Nephron (organoid): ENCODE data around the gene RPLP1.
A peak's percentile ranks its signal among the peaks of the same experiment; 100 is the strongest.
"Not testable (repeated sequence)": the region's sequence is repeated elsewhere in the genome, so short reads cannot be mapped to it uniquely, and the experiment has no call there.

Source experiments
- H3K27ac Mint-ChIP-seq, 3 experiments: 2 replicates each; pipeline ENCODE4 v1.8.0; 2020; ENCODE audit warnings: mixed read lengths in 3 of 3, mild to moderate bottlenecking in 2 of 3, moderate library complexity in 1 of 3
- H3K27me3 Mint-ChIP-seq: 2 replicates; pipeline ENCODE4 v1.8.0; 2021; ENCODE audit warnings: low read depth, mild to moderate bottlenecking, moderate library complexity, mixed read lengths
- H3K36me3 Mint-ChIP-seq: 2 replicates; pipeline ENCODE4 v1.8.0; 2020; ENCODE audit warnings: low read depth, mixed read lengths
- H3K4me1 Mint-ChIP-seq: 2 replicates; pipeline ENCODE4 v1.8.0; 2020; ENCODE audit warnings: mixed read lengths
- H3K4me3 Mint-ChIP-seq, 3 experiments: 2 replicates each; pipeline ENCODE4 v1.8.0; 2020; ENCODE audit warnings: mild to moderate bottlenecking in 3 of 3, mixed read lengths in 3 of 3, moderate library complexity in 2 of 3
- H3K9me3 Mint-ChIP-seq: 2 replicates; pipeline ENCODE4 v1.8.0; 2020; ENCODE audit warnings: mixed read lengths
- CTCF ChIP-seq, 3 experiments: fragments of 200-600 bp; sonication (generic); IDR thresholded peaks; one replicate each; pipeline ENCODE4 v1.5.0; 2021; ENCODE audit warnings: antibody characterized with exemption in 3 of 3; ENCODE audit not compliant: unreplicated experiment in 3 of 3

RPLP1 gene

GRCh38 chr15:69443032-69443611, 9.5 kb upstream of the RPLP1 start:
- Mint-ChIP-seq H3K36me3 (peaks cover 44% of the 10 kb centered on the region), H3K27me3 (no peaks in the 10 kb centered on the region), H3K27ac (no peak overlapping the region), H3K4me1 (no peaks in the 10 kb centered on the region), H3K9me3 (no peaks in the 10 kb centered on the region), H3K4me3 (no peak overlapping the region)
- TF ChIP-seq CTCF (IDR thresholded peaks at IDR 0.05; ENCODE audit: unreplicated experiment in 3 of 3), result no peak

- no peak for TF ChIP-seq CTCF (IDR thresholded peaks at IDR 0.05; ENCODE audit: unreplicated experiment in 3 of 3)
- H3K36me3 Mint-ChIP-seq, result peaks cover 38% of the 10 kb centered on the region
- no peaks in the 10 kb centered on the region for H3K4me1 Mint-ChIP-seq
- H3K27ac Mint-ChIP-seq, result no peak overlapping the region
- no peaks in the 10 kb centered on the region for H3K9me3 Mint-ChIP-seq
- no peak overlapping the region for H3K4me3 Mint-ChIP-seq
- no peaks in the 10 kb centered on the region for H3K27me3 Mint-ChIP-seq
Measured at GRCh38 chr15:69444686-69445085, 7.9 kb upstream of the RPLP1 start.

GRCh38 chr15:69446953-69447352, 5.7 kb upstream of the RPLP1 start:
- peaks cover 29% of the 10 kb centered on the region for H3K36me3 Mint-ChIP-seq
- no peak overlapping the region for H3K4me3 Mint-ChIP-seq
- no peak overlapping the region for H3K27ac Mint-ChIP-seq
- H3K27me3 Mint-ChIP-seq, result no peaks in the 10 kb centered on the region
- H3K9me3 Mint-ChIP-seq, result no peaks in the 10 kb centered on the region
- H3K4me1 Mint-ChIP-seq, result no peaks in the 10 kb centered on the region
- TF ChIP-seq CTCF (IDR thresholded peaks at IDR 0.05; ENCODE audit: unreplicated experiment in 3 of 3), result no peak

GRCh38 chr15:69450221-69450620, 2.4 kb upstream of the RPLP1 start:
- H3K36me3 Mint-ChIP-seq, result peaks cover 32% of the 10 kb centered on the region
- H3K27ac Mint-ChIP-seq, H3K27me3 Mint-ChIP-seq, H3K9me3 Mint-ChIP-seq: not testable (repeated sequence)
- peak overlapping the region in 1 of 3 experiments; percentile 26 for H3K4me3 Mint-ChIP-seq
- peaks cover 24% of the 10 kb centered on the region for H3K4me1 Mint-ChIP-seq

GRCh38 chr15:69450968-69451695, 1.5 kb upstream of the RPLP1 start:
- no peaks in the 10 kb centered on the region for H3K9me3 Mint-ChIP-seq
- peak overlapping the region; percentile 93 to 98 (median 96) for H3K4me3 Mint-ChIP-seq
- H3K27ac Mint-ChIP-seq, result peak overlapping the region; percentile 93 to 100 (median 99)
- no peaks in the 10 kb centered on the region for H3K27me3 Mint-ChIP-seq
- TF ChIP-seq CTCF (IDR thresholded peaks at IDR 0.05; ENCODE audit: unreplicated experiment in 3 of 3), result no peak
- peaks cover 33% of the 10 kb centered on the region for H3K36me3 Mint-ChIP-seq
- H3K4me1 Mint-ChIP-seq, result peaks cover 30% of the 10 kb centered on the region

GRCh38 chr15:69451951-69452691, 497 bp upstream of the RPLP1 start:
- peak overlapping the region; percentile 93 to 100 (median 99) for H3K27ac Mint-ChIP-seq
- no peaks in the 10 kb centered on the region for H3K9me3 Mint-ChIP-seq
- peaks cover 35% of the 10 kb centered on the region for H3K36me3 Mint-ChIP-seq
- peaks cover 33% of the 10 kb centered on the region for H3K4me1 Mint-ChIP-seq
- no peak for TF ChIP-seq CTCF (IDR thresholded peaks at IDR 0.05; ENCODE audit: unreplicated experiment in 3 of 3)
- H3K4me3 Mint-ChIP-seq, result peak overlapping the region; percentile 93 to 98 (median 96)
- no peaks in the 10 kb centered on the region for H3K27me3 Mint-ChIP-seq
